HG03103 (cell line): Measurements from ENCODE around the gene TPCN1.
"Not testable (repeated sequence)": the region's sequence is repeated elsewhere in the genome, so short reads cannot be mapped to it uniquely, and the experiment has no call there.

Experiments used
- ATAC-seq: cut with Tn5 transposase; IDR thresholded peaks from one replicate; pipeline ENCODE4 v1.9.1; 2021; ENCODE audit warnings: low read depth; ENCODE audit not compliant: unreplicated experiment

Gene TPCN1

DNA sequence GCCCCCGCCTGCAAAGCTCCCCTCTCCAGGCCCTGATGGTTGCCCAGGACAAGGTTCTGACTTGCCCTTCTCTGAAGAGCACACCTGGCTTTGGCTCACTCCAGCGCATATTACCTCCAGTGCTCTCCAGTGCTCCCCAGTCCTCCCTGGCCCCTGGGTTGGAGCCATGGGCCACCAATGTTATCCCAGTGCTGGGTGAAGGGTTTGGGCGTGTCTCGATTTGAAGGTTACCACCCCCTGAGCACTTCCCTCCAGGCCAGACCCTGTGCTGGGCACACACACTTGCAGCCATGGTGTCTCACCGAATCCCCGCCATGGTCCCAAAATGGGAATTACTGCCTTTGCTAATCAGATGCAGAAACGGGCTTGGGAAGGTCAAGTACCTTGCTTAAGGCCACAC is 24.7 kb upstream of the TPCN1 start:
- no peak for ATAC-seq

DNA sequence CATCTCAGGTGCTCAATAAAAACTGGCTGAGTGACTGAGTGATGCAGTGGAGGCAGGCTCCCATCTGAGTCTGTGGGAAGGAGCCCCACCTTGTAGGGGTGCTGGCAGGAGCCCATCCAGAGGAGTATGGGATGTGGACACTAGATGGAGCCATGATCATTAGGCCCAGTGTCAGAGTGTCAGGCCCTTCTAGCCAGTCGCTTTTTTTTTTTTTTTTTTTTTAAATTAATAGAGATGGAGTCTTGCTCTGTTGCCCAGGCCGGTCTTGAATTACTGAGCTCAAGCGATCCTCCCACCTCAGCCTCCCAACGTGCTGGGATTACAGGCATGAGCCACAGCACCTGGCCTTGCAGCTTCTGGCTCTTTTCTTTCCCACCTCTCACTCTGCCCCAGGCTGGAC is 24.3 kb upstream of the TPCN1 start:
- no peak for ATAC-seq

DNA sequence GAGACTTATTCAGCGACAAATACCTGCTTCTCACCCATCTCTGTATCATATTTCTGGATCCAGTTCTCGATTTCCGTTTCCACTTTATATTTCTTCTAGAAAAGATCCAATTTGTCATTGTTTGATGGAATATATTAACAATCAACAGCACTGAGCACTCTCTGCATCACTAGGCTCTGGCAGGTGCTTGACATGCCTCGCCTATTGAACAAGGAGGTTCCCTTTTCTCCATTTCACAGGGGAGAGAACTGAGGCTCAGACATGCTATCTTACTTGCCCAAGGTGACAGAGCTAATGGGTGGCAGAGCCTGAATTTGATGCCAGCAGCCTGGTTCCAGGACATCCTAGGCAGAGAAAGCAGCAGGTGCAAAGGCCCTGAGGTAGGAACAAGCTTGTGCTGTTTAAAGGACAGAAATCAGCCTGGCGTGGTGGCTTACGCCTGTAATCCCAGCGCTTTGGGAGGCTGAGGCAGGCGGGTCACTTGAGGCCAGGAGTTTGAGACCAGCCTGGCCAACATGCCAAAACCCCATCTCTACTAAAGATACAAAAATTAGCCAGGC is 23.7 kb upstream of the TPCN1 start:
- ATAC-seq, result no peak

DNA sequence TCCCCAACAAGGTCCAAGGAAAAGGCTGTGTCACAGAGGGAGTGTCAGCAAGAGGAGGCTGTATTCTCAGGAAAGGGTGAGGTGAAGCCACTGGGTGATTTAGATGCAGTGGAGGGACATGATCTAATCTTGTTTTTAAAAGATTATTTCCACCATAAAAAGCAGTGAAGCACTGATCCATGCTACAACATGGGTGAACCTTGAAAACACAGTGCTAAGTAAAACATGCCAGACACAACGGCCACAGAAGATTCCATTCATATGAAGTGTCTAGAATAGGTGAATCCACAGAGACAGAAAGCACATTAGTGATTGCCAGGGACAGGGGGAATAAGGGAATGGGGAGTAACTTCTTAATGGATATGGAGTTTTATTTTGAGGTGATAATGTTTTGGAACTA is 23.0 kb upstream of the TPCN1 start:
- no peak for ATAC-seq

DNA sequence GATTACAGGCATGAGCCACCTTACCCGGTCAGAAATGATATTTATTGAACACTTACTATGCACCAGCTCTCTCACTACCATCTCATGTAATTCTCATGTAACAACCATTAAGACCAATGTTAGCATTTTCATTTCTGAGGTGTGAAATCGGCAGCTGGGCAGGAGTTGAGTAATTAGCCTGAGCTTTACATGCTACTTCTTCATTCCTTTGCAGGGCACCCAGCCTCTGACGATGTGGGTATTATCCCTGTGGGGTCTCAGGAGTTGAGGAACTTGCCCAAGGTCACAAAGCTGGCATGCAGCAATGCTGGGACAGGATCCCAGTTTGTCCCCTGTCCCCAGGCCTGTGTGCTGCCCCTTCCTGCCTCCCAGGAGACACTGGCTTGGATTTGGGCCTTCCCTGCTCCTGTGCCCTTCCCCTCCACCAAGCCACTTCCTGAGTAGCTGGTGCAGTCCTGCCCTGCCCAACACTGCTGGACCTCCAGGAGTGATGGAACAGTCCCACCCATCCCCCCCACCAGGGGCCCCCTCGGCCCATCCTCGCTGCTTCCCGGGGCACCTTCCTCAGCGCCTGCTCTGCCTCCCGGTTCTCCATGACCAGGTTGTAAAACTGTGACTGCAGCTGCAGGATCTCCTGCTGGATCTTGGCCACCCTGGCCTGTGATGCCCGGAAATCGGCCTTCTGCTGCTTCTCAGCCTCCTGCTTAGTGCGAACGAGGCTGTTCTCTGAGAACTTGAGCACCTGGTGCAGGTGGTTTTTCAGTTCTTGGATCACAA is 21.1 kb upstream of the TPCN1 start:
- ATAC-seq, result no peak

DNA sequence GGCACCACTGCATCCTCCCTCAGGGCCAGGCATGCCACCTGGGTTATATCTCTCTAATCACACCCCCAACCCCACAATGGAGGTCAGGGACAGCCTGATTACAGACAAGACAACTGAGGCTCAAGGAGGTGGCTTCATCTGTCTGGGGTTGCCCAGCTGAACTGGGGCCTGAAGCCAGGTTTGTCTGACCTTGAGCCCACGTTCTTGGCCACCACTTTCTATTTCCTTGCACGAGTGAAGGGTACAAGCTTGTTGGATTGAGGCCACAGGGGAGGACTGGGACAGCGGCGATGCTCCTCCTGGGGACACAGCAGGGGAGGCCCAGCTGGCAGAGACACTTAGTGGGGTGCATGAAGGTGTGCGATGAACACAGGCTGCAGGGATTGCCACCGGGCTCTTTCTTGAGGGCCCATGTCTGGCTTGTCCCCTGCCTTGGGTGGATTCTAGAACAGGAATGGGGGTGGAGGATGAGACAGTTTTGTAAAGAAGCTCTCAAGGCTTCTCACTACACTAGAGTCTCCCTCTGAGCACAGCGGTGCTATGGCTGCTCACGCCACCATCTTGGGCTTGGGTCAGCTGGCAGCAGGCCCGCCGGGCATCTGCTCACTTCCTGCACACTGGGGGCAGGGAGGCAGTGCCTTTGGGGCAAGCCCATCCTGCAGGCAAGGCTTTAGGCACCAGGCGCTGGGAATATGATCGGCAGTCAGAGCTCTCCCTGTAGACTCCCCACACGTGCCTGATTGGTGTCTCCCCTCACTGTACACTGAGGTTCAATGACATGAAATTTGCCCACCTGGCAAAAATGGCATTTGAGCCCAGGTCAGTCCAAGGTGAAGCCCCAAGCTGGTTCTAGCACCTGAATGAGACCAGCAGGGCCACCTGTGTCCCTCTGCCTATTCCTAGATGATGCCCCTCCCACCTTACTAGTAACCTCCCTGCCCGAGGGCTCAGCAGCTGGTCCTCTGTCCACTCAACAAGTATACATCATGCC is 19.8 kb upstream of the TPCN1 start:
- no peak for ATAC-seq

DNA sequence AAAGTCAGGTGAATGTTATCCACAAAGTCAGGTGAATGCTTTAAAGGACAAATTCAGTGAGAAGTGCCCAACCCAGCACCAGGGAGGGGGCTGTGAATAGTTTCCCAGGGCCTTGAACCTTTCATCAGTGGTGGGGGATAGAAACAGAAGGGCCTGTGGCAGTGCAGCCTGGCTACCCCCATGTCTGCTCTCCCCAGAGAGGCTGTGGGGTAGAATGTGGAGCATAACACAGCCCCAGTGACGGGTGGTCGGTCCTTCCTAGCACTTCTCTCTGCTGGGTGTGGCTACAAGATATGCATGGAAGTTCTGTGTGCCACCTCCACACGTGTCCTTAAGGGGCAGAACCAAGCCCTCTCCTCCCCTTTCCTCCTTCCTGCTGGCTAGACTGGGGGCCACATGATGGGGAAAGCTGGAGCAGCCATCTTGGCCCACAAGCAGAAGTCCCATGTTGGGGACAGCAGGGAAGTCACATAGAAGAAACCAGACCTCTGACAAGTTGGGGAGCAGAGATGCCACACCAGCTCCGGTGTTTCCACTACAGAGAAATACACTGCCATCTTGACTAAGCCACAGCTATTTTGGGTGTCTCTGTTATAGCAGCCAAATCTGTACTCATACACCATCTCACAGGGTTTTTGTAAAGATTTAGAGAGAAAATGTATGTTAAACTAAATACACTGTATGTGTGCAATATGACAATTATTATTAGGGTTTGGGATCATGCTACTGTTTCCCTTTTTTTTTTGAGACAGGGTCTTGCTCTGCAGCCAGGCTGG is 18.8 kb upstream of the TPCN1 start:
- ATAC-seq, result no peak

DNA sequence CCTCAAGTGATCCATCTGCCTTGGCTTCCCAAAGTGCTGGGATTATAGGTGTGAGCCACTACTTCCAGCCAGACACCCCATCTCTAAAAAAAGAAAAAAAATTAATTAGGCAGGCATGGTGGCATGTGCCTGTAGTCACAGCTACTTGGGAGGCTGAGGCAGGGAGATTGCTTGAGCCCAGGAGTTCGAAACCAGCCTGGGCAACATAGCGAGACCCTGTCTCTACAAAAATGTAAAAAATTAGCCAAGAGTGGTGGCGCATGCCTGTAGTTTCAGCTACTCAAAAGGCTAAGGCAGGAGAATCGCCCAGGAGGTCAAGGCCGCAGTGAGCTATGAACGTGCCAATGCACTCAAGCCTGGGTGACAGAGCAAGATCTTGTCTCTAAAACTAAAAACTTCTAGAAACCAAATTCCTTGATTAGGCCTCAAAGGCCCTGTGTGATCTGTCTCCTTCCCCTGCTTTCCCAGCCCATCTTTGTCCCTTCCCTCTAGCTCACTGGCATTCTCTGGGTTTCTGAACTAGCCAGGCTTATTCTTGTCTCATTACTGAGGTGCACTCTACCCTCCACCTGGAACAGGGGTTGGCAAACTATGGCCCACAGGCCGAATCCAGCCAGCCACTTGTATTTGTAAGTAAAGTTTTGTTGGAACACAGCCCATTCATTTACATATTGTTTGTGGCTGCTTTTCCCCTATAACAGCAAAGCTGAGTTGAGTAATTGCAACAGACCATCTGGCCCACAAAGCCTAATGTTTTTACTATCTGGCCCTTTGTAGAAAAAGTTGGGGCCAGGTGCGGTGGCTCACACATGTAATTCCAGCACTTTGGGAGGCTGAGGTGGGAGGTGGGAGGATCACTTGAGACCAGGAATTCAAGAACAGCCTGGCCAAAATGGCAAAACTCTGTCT is 17.2 kb upstream of the TPCN1 start:
- ATAC-seq, result no peak

DNA sequence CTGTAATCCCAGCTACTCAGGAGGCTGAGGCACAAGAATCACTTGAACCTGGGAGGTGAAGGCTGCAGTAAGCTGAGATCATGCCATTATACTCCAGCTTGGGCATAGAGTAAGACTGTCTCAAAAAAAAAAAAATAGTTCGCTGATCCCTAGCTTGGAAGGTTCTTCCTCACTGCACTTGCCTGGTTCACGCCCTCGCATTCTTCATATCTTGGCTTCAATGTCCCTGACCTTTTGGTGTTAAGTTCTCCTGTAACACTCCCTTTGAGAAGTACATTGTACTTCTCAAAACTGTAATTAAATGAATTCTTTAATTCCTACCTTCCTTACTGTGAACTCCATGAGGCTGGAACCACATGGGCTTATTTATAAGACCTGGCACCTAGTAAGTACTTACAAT is 16.5 kb upstream of the TPCN1 start:
- ATAC-seq, result no peak

DNA sequence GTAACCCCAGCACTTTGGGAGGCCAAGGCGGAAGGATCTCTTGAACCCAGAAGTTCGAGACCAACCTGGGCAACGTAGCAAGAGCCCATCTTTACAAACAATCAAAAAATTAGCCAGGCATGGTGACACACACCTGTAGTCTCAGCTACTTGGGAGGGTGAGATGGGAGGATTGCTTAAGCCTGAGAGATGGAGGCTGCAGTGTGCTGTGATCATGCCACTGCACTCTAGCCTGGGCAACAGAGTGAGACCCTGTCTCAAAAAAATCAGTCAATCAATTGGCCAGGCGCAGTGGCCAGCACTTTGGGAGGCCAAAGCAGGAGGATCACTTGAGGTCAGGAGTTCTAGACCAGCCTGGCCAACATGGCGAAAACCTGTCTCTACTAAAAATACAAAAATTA is 14.5 kb upstream of the TPCN1 start:
- ATAC-seq, result not testable (repeated sequence)

DNA sequence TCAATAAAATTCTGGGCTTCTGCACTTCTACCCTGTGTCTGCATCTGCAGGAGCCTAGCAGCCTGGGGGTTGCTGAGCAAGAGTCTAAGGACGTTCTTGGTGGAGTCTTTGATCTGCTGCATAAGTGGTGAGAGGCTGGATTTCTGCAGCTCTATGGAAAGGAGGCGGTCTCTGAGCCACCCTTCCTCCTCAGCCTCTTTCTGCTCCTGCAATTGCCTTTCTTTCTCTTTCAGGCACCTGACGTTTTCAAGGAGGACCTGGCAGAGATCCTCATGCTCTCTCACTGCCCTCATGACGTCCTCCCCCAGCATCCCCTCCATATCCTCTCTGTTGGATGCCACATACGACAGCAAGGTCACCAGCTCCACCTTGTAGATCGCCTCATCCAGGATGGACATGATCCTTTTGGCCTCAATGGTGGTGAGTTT is 13.6 kb upstream of the TPCN1 start:
- no peak for ATAC-seq

DNA sequence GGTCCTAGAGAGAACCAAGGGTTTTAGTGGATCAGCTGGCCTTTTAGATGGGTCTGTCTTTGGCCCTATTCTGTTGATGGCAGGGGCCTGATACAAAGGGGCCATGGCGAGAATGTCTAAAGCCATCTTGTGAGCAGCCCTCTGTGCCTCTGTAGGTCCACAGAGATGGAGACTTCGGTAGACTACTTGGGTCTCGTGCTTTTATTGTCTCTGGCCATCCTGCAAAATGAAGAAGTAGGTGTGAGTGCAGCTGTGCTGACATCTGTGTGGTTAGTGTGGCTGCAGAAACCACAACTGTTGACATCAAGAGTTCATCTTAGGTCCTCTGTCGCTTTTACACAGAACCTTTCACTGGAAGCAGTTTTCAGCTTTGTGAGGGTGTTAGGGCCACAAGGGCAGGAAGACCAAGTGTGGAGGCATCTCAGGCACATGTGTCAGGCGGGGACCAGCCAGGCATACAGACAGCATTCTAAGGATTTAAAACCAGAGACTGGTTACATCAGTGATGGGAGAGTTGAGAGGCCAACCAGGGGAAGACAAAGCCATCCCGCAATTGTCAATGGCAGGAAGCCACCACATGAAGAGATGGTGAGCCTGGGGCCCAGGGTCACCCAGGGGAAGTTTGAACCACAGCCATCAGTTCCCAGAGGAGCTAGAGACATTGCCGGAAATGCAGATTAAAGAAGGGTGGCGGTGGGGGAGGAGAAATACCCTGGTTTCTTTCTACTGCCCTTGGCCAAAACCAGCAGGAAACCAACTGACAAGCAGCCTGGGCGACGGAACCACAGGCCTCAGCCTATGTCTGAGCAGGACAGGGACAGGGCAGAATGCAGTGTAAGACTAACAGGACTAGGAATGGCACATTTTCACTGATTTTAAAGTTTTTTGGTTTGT is 13.0 kb upstream of the TPCN1 start:
- ATAC-seq, result peak; percentile 66

DNA sequence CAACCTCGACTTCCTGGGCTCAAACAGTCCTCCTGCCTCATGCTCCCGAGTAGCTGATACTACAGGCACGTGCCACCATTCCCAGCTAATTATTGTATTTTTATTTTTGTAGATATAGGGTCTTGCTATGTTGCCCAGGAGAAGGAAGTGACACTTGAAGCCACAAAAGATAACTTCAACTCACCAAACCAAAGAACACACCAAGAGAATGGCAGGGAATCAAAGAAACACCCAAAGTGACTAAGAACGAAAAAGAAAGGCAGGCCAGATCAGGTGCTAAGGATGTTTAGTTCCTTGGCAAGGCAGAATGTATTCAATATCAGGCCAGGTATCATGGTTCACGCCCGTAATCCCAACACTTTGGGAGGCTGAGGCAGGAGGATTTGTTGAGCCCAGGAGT is 10.1 kb upstream of the TPCN1 start:
- no peak for ATAC-seq

DNA sequence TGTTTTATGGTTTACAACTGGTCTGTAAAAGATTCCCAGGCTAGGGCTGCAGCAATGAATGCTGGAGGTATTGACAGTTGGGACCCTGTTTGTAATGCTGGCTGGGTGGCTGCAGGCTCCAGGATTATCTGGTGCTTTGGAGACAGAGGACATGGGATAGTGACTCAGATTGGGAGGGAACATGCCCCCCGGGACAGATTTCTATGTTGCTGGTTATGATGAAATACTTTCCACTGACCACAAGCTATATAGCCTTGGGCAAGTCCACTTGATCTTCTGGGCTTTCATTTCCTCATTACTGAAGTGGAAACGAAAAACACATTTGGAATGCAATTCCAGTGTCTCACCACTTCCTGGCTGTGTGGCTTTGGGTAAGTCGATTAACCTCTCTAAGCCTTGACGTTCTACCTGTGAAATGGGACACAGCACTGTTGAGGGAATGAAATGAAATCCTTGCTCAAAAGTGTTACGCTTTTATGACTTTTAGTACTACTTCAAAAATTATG is 6.3 kb upstream of the TPCN1 start:
- no peak for ATAC-seq

DNA sequence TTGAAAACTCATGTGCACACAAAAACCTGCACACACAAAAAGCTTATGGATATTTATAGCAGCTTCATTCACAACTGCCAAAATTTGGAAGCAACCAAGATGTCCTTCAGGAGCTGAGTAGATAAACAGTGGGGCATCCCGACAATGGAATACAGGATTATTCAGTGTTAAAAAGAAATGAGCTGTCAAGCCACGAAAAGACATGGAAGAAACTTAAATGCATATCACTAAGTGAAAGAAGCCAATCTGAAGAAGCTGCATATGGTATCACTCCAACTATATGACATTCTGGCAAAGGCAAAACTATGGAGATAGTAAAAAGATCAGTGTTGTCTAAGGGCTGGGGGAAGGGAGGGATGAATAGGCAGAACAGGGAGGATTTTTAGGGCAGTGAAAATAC is 5.2 kb upstream of the TPCN1 start:
- no peak for ATAC-seq

DNA sequence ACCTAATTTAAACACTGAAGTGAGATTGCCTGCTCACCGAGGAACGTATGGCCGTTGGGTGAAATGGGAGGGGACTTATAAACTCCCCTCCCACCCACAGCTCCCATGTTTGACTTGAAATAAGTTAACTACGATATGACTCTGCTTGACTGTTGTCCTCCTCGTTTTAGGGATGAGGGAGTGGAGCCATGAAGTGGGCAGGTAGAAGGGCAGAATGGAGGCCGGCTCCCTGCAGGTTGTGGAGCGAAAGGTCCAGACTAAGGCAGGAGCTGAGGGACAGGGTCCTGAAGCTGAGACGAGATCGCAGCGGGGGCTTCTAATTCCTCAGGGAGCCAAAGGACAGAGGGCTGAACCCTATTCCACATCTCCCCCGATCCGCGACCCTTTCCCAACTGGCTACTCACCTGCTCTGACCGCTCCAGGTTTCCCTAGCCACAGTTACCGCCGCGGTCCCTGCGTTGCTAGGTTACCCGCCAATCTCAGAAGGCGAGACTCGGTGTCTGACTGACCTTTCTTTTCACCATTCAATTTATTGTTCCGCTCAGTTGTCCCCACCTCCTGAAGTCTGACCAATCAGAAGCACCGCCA is 577 bp upstream of the TPCN1 start:
- ATAC-seq, result no peak

DNA sequence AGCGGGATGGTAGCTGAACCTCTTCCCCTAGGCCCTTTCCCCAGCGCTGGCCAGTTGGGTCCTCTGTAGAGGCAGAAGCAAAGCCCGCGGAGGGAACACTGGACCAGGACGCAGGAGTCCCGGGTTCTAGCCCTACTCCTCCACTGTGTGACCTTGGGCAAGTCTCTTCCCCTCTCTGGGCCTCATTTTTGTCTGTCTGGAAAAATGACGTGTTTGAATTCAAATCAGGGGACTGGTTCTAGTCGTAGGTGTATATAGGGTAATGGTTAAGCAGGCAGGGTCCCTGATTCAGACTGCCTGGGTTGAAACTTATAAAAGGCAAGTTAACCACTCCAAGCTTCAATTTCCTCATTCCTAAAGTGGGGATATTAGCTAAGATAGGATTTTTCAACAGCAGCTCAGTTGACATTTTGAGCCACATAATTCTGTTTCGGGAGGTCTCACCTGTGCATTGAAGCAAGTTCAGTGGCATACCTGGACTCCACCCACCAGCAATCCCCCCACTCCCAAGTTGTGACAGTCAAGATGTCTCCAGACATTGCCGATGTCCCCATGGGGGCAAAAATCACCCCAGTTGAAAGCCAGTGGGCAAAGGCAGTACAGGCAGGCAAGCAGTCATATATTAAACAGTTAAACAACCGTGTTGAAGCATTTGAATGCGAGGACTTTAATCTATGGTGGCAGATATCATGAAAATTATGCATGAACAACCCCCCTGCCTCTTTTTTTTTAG is 899 bp downstream of the TPCN1 start:
- no peak for ATAC-seq
